ENCODE data around the gene CCL27.
"Not testable (repeated sequence)": the region's sequence is repeated elsewhere in the genome, so short reads cannot be mapped to it uniquely, and the experiment has no call there.

The CCL27 gene

DNA sequence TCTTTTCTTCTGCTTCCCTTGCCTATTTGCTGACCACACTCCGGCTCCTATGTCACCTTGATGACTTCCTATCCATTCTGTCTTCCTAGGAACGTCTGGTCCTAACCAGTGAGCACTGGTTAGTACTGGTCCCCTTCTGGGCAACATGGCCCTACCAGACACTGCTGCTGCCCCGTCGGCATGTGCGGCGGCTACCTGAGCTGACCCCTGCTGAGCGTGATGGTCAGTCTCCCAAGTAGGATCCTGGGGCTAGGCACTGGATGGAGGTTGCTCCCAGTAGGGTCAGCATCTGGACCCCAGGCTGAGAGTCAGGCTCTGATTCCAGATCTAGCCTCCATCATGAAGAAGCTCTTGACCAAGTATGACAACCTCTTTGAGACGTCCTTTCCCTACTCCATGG is 13.8 kb downstream of the CCL27 start:
- DNase-seq, result no peak

DNA sequence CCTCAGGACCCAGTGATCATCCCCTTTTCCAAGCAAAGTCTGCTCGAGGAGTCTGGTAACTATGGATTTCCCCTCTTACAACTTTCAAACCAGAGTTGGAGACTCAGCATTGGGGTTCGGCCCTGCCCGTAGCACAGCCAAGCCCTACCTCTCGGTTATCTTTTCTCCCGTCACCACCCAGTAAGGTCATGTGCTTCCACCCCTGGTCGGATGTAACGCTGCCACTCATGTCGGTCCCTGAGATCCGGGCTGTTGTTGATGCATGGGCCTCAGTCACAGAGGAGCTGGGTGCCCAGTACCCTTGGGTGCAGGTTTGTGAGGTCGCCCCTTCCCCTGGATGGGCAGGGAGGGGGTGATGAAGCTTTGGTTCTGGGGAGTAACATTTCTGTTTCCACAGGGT is 14.8 kb downstream of the CCL27 start:
- no peak for DNase-seq

DNA sequence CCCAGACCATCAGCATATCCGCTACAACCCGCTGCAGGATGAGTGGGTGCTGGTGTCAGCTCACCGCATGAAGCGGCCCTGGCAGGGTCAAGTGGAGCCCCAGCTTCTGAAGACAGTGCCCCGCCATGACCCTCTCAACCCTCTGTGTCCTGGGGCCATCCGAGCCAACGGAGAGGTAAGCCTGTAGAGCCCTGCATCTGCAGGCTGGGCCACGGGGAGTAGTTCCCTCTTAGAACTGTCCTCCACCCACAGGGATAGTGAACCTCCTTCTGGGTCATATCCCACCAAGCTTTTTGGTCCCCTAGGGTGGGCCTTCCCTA is 15.4 kb downstream of the CCL27 start:
- DNase-seq, result peak in 2 of 3 donors; percentile 30 to 32

DNA sequence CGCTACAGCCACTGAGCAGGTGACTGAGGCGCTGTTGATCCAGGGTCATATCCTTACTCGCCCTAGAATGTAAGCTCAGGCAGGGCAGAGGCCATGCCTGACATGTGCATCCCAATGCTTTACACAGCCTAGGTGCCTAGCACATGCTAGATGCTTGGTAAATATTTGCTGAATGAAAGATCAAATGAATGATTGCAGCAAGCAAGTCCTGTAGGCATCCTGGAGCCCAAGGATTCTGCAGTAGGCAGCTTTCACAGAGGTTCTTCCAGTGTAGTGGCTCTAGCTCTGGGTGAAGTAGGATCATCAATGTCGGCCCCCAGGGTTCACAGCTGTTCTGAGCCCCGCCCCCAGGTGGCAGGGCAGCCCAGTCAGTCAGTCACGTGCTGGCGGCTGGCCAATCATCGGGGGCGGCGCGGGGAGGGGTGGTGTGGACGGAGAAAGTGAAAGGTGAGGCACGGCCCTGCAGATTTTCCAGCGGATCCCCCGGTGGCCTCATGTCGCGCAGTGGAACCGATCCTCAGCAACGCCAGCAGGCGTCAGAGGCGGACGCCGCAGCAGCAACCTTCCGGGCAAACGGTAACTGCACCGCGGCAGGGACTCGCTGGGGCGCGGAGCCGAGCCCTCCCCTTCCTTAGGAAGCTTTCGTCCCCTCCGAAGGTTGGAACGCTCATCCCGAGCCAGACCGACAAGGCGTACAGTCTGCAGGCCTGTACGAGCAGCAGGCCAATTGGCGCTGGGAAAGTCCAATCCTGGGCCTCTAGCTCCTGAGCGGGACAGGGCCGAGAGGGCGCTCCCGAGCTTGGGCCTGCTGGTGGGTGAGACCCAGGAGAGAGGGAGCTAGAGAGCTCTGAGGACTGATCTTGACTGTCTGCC is 16.0 kb downstream of the CCL27 start, which contains the start of gene GALT:
TSS of gene GALT (plus strand) at position 465 of the 873 bp plus-strand sequence. CDS start at position 495, 30 bp downstream.
- peak; percentile 90 to 95 (median 92) for DNase-seq

DNA sequence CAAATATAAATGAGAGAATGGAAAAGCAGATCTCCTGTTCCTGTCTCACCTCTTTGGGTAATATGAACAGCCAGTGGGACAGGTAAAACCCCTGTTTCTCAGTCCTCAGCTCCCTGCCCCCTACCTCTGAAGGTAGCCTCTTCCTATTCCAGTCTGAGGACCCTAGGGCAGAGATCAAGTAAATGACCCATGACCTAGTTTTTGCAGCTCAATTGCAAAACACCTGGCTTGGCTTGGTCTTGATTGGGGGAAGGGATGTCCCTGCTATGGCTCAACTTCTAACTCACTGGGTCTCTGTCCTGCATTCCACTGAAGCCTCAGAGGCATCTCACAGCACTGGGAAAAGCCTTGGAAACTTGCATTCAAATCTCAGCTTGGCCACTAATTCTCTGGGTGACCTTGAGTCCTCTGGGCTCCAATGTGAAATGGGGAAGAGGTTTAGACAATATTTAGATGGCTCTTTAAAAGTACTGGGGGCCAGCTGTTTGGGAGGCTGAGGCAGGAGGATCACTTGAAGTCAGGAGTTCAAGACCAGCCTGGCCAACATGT is 17.6 kb downstream of the CCL27 start:
- no peak for DNase-seq

DNA sequence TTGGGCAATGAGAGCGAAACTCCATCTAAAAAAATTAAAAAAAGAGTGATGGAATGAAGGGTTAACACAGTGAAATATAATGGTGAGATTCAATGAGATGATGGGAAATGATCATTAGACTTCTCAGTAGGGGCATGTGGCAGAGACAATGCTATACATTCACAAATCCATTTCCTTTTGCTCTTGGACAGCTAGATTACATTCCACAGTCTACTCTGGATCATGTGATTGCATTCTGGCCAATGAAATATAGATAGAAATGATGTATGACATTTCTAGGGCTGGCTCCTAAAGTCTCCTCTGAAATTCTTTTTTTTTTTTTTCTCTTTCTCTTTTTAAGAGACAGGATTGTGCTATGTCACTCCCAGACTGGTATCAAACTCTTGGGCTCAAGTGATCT is 19.8 kb downstream of the CCL27 start:
- DNase-seq, result no peak

DNA sequence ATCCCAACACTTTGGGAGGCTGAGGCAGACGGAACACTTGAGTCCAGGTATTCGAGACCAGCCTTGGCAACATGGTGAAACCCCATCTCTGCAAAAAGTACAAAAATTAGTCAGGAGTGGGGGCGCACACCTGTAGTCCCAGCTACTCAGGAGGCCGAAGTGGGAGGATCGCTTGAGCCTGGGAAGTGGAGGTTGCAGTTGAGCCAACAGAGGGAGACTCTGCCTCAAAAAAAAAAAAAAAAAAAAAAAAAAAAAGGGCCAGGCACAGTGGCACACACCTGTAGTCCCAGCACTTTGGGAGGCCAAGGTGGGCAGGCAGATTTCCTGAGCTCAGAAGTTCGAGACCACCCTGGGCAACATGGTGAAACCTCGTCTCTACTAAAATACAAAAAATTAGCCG is 23.1 kb downstream of the CCL27 start:
- DNase-seq, result not testable (repeated sequence)

DNA sequence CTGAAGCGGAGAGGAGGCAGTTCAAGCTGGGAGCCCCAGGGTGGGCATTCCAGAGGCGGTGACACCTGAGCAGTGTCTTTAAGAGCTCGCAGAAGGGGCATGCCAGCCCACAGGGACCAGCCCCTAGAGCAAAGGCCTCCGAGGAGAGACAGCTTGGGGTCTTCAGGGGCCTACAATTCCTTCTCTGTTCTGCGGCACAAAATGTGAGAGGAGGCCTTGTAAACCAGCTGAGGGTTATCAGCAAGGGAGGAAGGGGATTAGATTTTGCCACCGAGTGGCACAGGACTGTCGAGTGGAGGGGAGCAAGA is 24.4 kb downstream of the CCL27 start:
- no peak for DNase-seq

DNA sequence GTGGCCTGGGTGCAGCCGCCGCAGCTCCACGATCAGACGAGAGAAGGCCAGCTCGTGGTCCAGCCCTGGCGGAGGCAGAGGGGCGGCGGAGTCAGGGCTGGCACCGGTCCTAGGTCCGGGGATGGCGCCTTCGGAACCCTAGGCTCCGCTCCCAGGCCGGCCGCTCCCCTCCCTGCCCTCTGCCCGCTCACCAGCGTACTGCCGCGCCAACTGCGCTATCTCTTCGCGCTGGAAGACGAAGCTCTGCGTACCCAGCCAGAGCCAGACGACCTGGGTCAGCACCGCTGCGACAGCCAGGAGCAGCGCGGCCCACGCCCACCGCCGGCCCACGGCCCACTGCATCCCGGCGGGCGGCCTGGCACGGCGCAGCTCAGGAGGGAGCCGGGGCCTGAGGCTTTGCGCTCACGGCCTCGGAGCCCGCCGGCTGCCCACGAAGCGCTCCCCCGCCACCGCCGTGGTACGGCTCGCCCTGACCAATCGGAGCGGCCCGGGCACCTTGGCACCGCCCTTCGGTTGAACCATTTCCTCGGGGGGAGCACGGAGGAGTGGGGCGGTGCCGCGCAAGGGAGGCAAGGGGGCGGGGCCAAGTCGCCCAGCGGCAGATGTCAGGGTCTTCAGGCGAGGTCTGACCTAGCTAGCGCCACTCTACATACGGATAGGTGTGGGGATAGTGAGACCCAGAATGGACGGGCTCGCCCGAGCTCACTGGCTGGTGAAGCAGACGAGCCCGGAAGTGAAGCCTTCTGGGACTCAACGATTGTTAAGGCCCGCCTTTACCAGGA is 24.9 kb downstream of the CCL27 start, which contains the start of gene SIGMAR1:
TSS of gene SIGMAR1 (minus strand) at position 432 of the 782 bp plus-strand sequence. CDS start at position 342, 90 bp downstream.
- peak; percentile 94 to 98 (median 96) for DNase-seq

DNA sequence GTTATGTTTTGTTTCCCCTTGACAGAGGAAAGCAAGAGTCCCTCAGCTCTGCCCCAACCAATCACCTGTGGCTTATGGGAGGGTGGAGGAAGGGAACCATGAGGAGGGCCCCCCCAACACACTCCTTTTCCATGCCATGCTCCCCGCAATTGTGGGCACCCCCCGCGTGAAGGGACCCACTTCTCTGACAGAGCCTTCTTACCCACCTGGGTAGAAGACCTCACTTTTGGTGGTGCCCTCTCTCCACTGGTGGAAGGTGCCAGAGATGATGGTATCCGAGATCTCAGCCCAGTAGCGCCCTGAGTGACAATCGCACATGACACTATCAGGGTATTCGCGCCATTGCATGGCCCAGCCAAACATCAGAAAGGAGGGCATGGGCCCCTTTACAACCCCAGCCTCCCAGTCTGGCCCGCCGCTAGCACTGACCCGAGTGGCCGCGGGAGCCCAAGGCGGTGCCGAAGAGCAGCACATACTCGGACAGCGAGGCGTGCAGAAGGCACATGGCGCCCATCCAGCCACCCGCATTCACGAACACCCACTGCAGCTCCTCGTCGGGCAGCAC is 25.6 kb downstream of the CCL27 start:
- DNase-seq, result no peak

DNA sequence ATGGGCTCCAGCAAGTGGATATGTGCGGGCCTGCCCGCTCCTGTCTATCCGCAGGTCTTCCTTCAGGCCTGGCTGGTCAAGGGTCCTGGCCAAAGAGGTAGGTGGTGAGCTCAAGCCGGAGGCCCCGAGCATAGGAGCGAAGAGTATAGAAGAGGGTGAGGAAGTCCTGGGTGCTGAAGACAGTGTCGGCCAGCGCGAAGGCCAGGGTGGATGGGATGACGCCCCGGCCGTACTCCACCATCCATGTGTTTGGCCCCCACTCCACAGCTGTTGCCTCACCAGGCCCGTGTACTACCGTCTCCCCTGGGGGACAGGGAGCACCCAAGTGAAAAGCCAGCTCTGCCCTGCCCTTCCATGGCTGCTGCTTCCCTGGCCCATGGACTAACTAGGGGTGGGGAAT is 26.9 kb downstream of the CCL27 start:
- DNase-seq, result no peak

DNA sequence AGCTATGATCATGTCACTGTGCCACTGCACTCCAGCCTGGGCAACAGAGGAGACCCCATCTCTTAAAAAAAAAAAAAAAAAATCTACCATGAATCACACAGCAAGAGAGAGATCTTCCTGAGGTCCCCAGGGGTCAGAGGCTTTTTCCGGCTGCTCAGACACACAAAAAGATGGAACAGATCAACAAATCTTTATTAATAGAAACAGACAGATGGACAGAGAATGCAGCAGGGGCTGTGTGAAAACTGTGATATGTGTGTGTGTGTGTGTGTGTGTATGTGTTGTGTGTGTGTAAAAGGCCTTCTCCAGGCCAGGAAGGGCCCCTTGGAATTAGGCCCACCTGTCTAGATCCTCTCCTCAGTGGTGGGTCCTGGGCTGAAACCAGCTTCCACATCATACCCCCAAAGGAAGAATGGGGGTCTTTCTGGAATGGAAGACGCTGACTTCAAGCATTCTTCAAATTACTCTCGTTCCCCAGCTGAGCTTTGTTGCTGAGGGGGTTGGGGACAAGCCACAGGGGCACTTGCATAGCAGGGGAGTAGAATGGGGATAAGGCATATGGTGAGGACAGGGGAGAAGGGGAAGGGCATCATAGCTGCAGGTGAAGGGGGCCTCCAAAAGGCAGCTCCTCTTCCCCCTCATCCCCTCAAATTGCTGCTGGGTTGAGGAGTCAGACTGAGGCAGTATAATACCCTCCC is 27.8 kb downstream of the CCL27 start:
- no peak for DNase-seq

DNA sequence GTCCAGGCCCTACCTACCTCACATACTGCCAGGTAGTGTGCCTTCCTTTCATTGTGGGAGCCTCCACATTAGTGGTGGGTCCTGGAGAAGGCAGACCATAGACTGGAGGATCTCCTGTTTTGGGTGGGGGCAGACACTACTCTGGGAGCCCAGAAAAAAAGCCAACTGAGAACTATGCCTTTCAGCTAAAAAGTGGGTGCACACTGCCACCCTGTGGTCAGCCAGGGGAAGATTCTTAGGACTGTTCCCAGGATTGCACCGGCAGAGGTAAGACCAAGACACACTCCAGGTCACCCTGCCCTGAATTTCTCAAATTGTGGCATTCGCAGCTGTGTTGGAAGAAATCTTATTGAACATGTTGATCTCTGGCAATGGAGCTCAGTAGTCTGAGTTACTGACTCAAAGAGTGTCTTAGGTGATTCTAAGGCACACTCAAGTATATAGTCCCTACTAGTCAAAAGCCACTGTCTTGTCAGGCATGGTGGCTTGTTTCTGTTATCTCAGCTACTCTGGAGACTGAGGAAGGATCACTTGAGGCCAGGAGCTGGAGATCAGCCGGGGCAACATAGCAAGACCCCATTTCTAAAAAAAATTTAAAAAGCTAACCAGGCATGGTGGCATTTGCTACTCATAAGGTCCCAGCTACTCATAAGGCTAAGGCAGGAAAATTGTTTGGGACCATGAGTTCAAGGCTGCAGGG is 28.5 kb downstream of the CCL27 start:
- DNase-seq, result peak; percentile 75 to 79 (median 78)

DNA sequence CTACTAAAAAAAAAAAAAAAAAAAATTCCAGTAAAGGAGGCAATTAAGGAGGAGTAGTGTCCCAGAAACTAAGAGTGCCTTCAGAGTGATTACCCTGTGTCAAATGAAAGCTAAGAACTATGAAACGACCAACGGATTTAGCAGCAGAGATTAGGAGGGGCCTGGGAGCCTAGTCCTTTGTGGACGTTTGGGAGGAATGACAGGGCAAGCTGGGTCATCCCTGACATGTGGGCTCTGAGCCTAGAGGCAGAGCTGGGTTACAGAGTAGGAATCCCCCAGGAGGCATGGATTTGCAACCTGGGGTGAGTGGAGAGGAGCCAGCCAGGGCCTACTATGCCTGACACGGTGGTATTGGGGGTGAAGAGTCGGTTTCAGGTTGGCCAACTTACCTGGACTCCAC is 29.3 kb downstream of the CCL27 start:
- no peak for DNase-seq

DNA sequence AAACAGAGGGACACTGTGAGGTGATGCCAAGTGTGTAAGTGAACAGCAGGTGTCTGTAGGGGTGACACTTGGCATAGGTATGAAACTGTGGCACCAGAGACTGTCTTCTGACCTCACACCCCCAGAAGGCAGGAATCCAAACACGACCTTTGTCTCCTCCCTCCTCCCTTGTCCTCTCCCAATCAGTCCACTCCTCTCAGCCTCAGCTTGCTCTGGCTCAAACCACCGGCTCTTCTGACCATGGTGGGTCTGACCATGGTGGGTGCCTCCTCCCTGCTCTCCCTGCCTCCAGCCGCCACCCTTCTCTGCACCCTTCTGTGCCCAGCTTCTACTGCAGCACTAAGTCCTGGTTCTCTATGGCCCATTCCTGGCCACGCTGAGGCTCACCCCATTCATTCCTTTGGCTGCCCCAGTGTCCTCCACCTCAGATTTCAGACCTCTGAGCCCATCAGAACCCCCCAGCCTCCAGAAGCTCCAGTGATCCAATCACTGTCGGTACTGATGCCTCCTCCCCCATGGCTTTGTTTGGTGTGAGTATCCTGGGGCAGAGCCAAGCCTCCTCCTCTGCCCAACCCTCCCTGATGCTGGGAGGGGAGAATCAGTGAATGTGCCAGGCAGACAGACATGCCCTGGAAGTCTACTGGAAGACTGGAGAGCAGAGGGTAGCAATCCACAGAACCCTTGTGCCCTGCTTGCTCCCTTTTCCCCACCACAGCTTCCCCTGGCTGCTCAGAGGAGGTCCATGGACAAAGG is 31.9 kb downstream of the CCL27 start:
- no peak for DNase-seq

DNA sequence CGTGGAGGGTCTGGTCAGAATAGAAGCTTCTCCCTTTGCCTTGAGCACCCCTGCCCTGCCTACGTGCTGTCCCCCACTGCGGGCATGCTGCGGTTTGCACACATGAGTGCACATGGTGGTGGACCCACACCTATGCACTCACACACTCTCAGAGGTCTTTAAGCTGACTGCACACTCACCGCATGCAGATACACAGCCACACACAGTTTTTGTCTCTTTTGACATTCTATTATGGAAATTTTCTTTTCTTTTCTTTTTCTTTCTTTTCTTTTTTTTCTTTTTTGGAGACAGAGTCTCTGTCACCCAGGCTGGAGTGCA is 33.0 kb downstream of the CCL27 start:
- no peak for DNase-seq

DNA sequence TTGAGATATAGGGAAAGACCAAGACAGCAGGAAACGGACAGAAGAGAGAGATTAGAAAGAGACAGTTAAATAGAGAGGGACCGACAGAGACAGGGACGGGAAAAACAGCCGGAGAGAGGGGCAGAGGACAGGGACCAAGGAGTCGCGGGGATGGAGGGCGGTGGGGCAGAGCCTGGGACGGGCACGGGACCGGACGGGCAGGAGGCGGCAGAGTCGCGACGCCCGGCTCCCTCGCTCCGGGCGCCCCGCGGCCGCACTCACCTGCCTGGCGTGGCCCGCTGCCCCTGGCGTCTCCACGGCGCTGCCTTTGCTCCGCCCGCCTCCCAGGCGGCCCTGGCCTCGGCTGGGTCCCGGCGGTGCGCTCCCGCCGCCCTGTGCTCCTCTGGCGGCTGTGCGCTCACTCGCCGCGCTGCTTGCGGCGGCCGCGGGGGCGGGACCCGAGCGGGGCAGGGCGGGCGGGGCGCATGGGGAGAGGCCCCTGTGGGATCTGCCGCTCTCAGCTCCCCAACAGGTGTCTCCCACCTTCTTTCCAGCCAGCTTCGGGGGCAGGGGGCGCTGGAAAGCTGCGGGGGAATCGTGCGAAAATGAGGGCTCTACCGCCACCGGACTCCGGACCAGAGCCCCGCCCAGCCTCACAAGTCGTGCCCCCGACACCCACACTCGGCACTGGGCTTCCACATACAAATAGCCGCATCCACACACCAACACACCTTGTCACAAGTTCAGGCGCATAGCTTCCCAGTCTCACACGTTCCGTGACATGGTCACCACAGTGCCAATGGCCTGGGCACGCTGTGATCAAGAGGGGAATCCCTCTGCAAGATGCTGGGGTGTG is 33.6 kb downstream of the CCL27 start, which contains the start of gene ARID3C:
TSS of gene ARID3C (minus strand) at position 411 of the 835 bp plus-strand sequence. CDS start 1,052 bp downstream, outside the sequence.
- DNase-seq, result peak; percentile 45 to 77 (median 47)

DNA sequence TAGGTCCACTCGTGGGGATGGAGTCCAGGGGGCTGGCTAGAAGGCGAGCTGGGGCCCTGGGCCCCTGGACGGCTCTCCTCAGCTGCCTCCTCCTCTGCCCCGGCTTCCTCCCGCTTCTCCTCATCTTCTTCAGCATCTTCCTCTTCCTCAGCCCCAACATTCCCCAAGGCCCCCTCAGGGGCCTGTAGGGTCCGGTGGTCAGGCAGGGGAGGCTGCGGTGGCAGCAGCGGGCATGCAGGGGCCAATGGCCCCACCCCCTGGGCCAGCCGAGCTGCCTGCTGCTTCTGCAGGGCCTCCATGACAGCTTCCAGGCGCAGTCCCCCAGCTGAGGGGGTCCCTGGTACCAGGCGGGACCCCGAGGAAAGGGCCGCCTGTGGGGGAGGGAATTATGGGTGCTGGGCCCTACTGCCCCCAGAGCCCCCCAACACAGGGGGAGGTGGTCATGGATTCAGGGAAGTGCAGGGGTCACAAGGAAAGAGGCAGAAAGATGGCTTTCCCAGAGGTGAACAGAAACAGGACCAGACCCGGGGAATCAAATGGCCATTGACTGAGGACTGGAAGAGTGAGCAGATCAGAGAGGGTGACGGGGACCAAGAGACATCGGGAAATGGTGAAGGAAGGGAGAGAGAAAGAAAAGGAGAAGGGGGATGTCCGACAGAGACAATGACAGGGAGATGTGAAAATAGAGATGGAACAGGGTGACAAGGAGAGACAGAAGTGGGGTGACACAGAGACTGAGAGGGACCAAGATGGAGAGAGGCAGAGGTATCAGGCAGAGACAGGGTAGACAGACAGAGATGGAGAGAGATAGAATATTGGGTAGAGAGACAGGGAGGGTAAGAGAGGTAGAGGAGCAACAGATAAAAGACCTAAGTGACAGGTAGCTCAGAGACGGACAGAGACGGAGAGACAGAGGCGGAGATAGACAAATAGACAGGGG is 34.5 kb downstream of the CCL27 start:
- no peak for DNase-seq

DNA sequence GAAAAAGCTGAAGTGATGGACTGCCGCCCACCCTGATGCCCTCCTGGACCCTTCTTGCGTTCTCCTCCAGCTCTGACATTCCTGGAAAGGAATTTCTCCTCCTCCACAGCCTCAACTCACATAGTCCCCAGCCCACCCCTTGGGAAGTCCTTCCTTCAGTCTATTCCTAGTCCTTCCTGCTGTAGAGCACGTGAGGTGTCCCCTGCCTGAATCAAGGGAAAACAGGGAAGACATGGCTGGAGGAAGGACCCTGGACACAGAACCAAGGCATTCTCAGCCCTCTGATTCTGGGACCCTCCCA is 37.3 kb downstream of the CCL27 start:
- DNase-seq, result no peak
